Endothelial cell of umbilical vein (primary cell): ENCODE measurements around the gene CCNI.

Experiments used
- CTCF ChIP-seq, 2 donors: IDR thresholded peaks; 1 replicate in 1 of 2; 2 replicates in 1 of 2; pipeline ENCODE4 v1.5.1; 2011; ENCODE audit warnings: low read length in 2 of 2, mild to moderate bottlenecking in 2 of 2, moderate library complexity in 2 of 2, control low read depth in 1 of 2, inconsistent platforms in 1 of 2, low read depth in 1 of 2; ENCODE audit not compliant: insufficient read depth in 1 of 2; ENCODE audit errors: extremely low read depth in 1 of 2
- EZH2 ChIP-seq: IDR thresholded peaks from 2 replicates; pipeline ENCODE4 v1.6.1; 2012; ENCODE audit warnings: borderline replicate concordance, low read depth, mild to moderate bottlenecking, moderate library complexity, low read length, inconsistent platforms; ENCODE audit not compliant: severe bottlenecking
- FOS ChIP-seq: IDR thresholded peaks from 2 replicates; pipeline ENCODE4 v1.6.1; 2011; ENCODE audit warnings: mild to moderate bottlenecking, low read length, moderate library complexity, borderline replicate concordance; ENCODE audit not compliant: insufficient read depth
- GATA2 ChIP-seq: IDR thresholded peaks from 2 replicates; pipeline ENCODE4 v1.7.0; 2011; ENCODE audit warnings: low read depth, mild to moderate bottlenecking, moderate library complexity, mixed read lengths, low read length; ENCODE audit not compliant: insufficient read length, insufficient read depth
- JUN ChIP-seq: IDR thresholded peaks from 2 replicates; pipeline ENCODE4 v1.6.1; 2011; ENCODE audit warnings: borderline replicate concordance, low read depth; ENCODE audit not compliant: insufficient read length, insufficient read depth
- MAX ChIP-seq: IDR thresholded peaks from 2 replicates; pipeline ENCODE4 v1.6.1; 2011; ENCODE audit not compliant: insufficient read depth, insufficient read length
- MYC ChIP-seq: IDR thresholded peaks from one replicate; pipeline ENCODE4 v1.6.1; 2011; ENCODE audit warnings: mild to moderate bottlenecking, low read depth, low read length
- POLR2A ChIP-seq: IDR thresholded peaks from 2 replicates; pipeline ENCODE4 v1.6.1; 2012; ENCODE audit warnings: low read depth, mild to moderate bottlenecking, control low read depth, low read length
- POLR2AphosphoS5 ChIP-seq: IDR thresholded peaks from 2 replicates; pipeline ENCODE4 v1.6.1; 2012; ENCODE audit warnings: low read depth, mild to moderate bottlenecking, control low read depth, low read length, moderate library complexity; ENCODE audit not compliant: insufficient read depth

GRCh38 chr4:77110730-77111129 lies 34.9 kb upstream of the CCNI start:
- TF ChIP-seq CTCF (IDR thresholded peaks at IDR 0.05; ENCODE audit: extremely low read depth in 1 of 2, insufficient read depth in 1 of 2, low read depth in 1 of 2, low read length in 2 of 2) = no peak
- no peak for TF ChIP-seq EZH2
- TF ChIP-seq POLR2A = no peak
- no peak for TF ChIP-seq POLR2AphosphoS5
- TF ChIP-seq JUN = no peak
- TF ChIP-seq MYC = no peak
- TF ChIP-seq MAX = no peak
- TF ChIP-seq GATA2 = no peak
- TF ChIP-seq FOS = no peak
